Activated effector memory CD4-positive, alpha-beta T cell treated with Interleukin-2 at 50 U/mL for 16 hours (primary cell): ENCODE results near the gene CAV3.

Source experiments
- DNase-seq: peaks from one replicate; pipeline ENCODE4 v3.0.0-alpha.2; 2020

The CAV3 gene

DNA sequence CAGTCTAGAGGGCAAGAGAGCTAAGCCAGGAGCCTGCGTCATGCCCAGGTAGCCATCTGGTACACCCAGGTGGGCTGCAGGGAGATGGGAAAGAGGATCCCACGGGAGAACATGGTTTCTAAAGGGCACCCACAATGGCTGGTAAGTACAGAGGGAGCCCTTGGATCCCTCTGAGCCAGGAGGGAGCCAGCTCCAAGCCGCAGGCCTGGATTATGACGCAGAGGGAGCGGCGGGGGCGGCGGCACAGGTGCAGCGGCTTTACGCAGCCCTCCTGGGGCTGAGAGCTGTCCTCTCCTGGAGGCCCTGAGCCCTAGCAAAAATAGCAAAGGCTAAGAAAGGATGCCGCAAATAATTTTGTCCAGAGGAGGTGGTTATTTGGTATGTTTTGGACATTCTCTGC, 2.8 kb downstream of the CAV3 start:
- DNase-seq: no peak

- DNase-seq: no peak
Observed at GRCh38 chr3:8737301-8737700, 3.7 kb downstream of the CAV3 start.

DNA sequence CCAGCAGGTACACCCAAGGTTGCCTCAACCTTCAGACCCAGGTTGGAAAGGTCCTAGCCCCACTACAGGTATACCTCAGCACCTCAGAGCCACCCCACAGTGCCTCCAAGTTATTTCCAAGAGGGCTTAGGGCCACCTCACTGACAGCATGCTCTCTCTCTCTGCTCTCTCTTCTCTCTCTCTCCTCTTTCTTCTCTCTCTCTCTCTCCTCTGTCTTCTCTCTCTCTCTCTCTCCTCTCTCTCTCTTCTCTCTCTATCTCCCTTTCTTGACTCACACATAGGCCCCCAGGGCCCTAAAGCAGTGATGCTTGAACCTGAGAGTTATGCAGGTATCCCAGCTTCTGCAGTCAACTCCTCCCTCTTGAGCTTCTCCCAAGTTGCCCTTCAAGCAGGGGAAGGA, 4.2 kb downstream of the CAV3 start:
- DNase-seq: no peak

DNA sequence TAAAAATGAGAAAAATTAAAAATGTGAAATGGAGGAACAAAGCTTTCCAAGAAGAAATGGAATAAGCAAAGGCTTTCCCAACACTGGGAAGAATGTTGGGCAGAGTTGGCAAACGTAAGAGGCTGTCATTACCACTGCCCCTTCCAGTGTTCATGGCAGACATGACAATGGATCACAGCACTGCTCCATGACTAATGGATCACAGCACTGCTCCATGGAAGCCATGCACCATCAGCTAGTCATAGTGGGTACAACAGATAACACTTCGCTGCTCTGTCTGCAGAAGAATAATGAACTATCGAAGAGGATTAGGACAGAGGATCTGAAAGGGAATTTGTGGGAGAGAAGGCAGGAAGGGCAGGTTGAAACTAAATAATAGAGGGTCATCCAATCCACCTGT, 5.0 kb downstream of the CAV3 start:
- no peak for DNase-seq

DNA sequence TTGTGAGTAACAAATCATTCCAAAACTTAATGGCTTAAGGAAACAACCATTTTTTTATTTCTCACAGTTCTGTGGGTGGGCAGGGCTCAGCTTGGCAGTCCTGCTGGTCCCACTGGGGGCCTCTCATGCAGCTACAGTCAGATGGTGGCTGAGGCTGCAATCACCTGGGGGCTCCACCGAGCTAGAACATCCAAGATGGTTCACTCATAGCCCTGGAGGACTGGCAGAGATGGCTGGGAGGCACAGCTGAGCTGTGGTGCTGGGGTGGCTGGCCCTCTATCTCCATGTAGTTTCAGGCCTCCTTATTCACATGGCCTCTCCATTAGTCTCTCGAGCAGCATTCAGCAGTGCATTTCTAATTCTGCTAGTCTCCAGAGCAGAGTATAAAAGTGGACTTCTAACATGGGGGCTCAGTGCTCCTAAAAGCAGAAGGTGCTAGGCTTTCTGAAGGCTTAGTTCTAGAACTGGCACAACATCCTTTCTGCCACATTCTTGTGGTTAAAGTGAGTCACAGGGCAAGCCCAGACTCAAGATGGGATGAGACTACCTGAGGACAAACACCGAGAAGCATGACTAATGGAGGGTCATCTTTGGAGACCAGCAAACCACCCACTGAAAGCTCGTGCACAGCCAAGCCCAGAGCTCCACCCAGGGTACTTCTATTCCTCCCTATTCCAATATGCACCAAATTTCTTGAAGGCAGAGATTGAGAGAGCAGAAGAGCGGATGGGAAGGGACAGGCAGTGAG, 6.3 kb downstream of the CAV3 start:
- no peak for DNase-seq

DNA sequence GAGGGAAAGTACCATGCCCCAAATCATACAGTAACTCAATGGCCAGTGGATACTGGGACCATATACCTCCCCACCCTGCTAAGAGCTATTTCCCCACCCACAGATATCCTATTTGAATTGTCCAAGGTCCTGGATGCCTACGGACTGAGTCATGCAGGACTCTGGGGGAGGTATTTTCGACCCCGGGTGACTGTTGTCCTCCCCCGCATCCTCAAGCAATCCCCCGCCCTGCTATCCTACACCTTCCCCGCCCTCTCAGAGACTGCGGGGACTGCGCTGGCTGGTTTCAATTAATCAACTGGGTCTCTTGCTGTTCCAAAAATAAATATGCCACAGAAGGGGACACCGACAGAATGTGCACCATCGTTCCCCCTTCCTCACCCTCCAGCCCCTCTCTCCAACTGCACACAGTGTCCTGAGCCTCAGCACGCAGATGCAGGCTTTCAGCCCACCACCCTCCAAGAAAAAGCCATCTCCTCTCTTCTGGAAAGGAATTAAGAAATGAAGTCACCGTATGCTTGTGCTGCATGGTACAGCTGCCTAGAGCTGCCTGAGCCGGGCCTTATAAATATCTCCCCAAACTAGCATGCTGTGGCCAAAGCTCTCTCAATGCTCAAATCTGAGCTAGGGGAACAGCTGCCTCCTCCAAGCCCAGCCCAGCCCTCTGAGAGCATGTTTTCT, 8.1 kb downstream of the CAV3 start:
- DNase-seq: no peak

- DNase-seq: no peak
Observed at GRCh38 chr3:8743021-8743601, 9.5 kb downstream of the CAV3 start.

- DNase-seq: no peak
Observed at GRCh38 chr3:8743911-8744310, 10.3 kb downstream of the CAV3 start.

DNA sequence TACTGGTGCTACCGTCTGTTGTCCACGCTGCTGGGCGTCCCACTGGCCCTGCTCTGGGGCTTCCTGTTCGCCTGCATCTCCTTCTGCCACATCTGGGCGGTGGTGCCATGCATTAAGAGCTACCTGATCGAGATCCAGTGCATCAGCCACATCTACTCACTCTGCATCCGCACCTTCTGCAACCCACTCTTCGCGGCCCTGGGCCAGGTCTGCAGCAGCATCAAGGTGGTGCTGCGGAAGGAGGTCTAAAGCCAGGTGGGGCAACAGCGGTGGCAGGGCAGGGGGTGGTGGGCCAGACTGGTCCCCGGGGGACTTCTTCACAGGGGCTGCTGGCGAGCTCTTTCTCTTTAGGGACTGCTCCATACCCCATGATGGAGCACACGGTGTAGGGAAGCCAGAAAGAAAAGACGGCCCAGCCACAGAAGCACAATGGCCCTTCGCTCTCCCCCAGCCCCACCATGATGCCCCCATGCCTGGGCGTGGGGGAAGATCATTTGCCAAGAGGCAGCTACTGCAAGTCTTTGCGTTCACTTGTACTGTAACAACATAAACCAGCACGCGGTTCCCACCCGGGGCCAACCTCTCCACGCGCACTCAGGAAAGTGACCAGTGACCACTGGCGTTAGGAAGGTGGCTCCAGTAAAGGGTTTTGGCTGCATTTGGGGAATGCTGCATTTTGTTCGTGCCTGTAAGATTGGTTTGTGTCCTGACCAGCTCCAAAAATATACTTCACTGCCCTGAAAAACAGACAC, 12.2 kb downstream of the CAV3 start:
- DNase-seq: no peak

DNA sequence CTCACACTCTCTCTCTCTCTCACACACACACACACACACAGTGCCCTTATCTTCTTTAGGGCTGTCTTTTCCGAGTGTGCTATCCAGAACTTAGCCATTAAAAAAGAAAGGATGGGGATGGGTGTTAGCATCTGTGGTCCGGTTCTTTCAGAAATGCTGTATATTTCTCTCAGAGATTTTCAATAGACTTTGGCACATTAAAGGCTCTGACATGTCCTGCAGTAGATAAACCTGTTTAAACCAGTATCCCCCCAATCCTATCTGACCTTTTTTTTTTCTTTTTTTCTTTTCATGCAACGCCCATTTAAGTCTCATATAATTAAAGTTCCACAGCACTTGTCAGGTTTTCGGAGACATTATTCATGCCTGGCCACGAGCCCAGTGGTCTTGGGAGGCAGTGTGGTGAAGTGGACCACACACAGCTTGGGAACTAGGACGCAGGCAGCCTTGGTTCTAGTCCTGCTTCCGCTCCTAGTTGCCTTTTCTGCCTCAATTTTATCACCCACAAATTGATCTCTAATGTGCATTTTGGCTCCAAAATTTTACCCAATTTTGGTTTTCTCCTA, 13.3 kb downstream of the CAV3 start:
- no peak for DNase-seq

- DNase-seq: no peak
Observed at GRCh38 chr3:8749316-8749715, 15.7 kb downstream of the CAV3 start.

DNA sequence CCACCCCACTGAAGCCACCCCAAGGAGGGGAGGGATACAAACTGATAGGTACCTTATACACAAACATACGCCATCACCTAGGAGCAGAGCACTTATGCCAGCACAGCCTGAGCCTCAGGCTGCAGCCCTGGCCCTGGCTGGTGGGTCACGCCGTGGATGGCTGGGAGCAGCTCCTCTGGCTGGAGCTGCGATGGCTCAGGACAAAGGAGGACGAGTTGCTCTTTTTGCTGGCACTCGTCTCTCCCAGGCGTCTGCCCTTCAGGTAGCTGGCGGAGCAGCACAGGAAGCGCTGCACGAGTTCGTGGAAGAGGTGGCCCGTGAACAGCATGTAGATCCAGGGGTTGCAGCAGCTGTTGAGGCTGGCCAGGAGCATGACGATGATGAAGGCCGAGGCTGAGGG, 19.2 kb downstream of the CAV3 start:
- no peak for DNase-seq

GRCh38 chr3:8755097-8755496, 21.5 kb downstream of the CAV3 start:
- no peak for DNase-seq

DNA sequence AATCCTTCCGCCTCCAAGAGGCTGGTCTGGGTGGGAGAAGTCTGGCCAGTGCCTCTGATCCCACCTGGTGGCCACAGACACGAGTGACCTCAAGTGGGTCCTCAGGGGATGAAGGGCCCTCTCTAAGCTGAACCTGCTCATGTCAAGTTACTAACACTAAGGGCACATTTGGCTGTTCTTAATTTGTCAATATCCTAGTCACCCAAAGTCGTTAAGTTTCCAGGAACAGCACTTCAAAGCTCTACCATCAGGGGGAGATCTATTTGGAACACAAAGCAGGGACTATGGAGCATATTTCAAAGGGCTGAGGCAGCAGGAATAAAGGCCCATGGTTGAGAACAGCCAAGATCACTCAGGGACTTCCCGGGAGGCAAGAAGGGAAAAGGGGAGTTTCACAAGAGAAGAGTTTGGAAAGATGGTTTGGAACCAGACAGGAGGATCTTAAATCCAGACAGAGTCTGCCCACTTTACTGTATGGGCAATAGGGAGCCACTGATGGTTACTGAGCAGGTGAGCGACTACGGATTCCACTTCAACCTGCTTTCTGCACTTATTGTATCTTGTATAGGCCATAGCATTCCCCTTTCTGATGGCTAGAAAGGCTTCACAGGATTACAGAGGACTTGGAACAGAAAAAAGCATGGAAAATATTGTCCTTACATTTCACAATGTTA, 22.1 kb downstream of the CAV3 start:
- no peak for DNase-seq

- no peak for DNase-seq
Observed at GRCh38 chr3:8756671-8757070, 23.1 kb downstream of the CAV3 start.

- no peak for DNase-seq
Observed at GRCh38 chr3:8757551-8758518, 24.2 kb downstream of the CAV3 start.

DNA sequence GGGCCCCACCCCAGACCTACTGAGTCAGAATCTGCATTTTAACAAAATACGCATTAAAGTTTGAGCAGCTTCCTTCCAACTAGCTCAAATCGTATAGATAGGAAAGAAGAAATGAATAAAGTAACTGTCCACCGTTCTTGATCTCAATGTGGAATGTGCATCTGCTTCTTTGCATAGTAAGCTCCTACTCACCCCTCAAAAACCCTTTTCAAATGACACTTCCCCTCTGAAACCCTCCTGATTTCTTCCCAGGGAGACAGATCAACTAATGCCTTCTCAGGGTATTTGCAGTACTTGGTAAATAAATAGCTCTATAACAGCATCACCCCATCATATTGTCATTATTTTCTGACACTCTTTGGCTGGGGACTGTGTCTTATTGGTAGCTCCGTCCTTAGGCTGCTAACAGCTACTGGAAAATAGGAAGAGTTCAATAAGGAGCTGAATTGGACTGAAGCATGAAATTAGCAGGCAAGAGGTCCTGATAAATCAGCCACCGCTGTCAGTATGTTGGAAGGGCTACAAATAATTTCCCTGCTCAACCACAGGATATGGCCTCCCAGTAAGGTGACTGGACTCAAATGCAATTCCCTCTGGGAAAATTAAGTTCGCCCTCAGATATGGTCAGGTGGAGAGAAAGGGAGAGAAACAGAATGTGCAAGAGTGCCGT, 25.6 kb downstream of the CAV3 start:
- DNase-seq: no peak

GRCh38 chr3:8760091-8760490, 26.5 kb downstream of the CAV3 start:
- no peak for DNase-seq

- DNase-seq: no peak
Observed at GRCh38 chr3:8760506-8760905, 26.9 kb downstream of the CAV3 start.

GRCh38 chr3:8761866-8762265, 28.3 kb downstream of the CAV3 start:
- DNase-seq: no peak
